SK-MEL-5 (cell line): ENCODE measurements around the gene MISP. TPM values are rescaled to one million over a fixed set of nuclear protein-coding genes. Genes with fewer than 3 reads are reported as not detected.
A peak's percentile ranks its signal among the peaks of the same experiment; 100 is the strongest.

Experiments
- DNase-seq: peaks from one replicate; pipeline ENCODE4 v3.0.0-alpha.2; 2016; ENCODE audit warnings: low read depth, low spot score
- in situ Hi-C: cut with HindIII; loops from 2 replicates; pipeline ENCODE4 v1.10.0; 2016; ENCODE audit warnings: low sequenced_read_pairs, high pct_unique_total_duplicates, low pct_unique_long_range_greater_than_20kb
- total RNA-seq: library from RNA; depleted of rRNA; stranded (reverse); fragments of >200 nt; shearing (Covaris generic); gene quantifications from 2 replicates; pipeline ENCODE4 v1.2.3, GENCODE V29; 2014

The MISP gene
- total RNA-seq, 1 experiment from 2014 or later: not detected

DNA sequence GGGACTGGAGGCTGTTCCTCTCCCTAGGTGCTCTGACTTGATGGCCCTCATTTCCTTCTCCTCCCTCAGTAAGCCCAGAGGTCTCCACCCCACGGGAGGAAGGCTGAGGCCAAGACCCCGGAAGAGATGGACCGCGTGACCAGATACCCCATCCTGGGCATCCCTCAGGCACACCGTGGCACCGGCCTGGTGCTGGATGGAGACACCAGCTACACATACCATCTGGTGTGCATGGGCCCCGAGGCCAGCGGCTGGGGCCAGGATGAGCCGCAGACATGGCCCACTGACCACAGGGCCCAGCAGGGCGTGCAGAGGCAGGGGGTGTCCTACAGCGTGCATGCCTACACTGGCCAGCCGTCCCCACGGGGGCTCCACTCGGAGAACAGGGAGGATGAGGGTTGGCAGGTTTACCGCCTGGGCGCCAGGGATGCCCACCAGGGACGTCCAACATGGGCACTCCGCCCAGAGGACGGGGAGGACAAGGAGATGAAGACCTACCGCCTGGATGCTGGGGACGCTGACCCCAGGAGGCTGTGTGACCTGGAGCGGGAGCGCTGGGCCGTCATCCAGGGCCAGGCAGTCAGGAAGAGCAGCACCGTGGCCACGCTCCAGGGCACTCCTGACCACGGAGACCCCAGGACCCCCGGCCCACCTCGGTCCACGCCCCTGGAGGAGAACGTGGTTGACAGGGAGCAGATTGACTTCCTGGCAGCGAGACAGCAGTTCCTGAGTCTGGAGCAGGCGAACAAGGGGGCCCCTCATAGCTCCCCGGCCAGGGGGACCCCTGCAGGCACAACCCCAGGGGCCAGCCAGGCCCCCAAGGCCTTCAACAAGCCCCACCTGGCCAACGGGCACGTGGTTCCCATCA lies 6.1 kb downstream of the MISP start:
- no peak for DNase-seq
- in situ Hi-C loops: no loop called here

DNA sequence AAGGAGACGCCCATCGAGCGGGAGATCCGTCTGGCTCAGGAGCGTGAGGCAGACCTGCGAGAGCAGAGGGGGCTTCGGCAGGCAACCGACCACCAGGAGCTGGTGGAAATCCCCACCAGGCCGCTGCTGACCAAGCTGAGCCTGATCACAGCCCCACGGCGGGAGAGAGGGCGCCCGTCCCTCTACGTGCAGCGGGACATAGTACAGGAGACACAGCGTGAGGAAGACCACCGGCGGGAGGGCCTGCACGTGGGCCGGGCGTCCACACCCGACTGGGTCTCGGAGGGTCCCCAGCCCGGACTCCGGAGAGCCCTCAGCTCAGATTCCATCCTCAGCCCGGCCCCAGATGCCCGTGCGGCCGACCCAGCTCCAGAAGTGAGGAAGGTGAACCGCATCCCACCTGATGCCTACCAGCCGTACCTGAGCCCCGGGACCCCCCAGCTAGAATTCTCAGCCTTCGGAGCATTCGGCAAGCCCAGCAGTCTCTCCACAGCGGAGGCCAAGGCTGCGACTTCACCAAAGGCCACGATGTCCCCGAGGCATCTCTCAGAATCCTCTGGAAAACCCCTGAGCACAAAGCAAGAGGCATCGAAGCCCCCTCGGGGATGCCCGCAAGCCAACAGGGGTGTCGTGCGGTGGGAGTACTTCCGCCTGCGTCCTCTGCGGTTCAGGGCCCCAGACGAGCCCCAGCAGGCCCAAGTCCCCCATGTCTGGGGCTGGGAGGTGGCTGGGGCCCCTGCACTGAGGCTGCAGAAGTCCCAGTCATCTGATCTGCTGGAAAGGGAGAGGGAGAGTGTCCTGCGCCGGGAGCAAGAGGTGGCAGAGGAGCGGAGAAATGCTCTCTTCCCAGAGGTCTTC lies 7.1 kb downstream of the MISP start:
- in situ Hi-C loops: no loop called here

DNA sequence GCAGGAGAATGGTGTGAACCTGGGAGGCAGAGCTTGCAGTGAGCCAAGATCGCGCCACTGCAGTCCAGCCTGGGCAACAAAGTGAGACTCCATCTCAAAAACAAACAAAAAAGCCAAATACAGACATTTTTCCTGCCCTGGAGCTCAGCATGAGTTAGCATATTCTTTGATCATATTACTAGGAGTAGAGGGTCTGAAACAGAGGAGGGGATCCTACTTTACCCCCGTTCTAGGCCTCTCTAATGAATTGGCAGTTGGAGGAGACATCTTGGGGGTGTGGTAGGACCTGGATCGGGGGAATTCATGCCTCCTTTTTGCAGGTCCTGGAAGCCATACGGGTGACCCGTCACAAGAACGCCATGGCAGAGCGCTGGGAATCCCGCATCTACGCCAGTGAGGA lies 12.3 kb downstream of the MISP start:
- in situ Hi-C loops: no loop called here
- no peak for DNase-seq

More for the DNA sequence above, 7.1 kb downstream of the MISP start:
- no peak for DNase-seq

GRCh38 chr19:763869-764268 lies 13.0 kb downstream of the MISP start:
- in situ Hi-C loops: no loop called here
- DNase-seq: no peak

- in situ Hi-C loops: no loop called here
- DNase-seq: no peak
Measured at GRCh38 chr19:764301-764700, 13.4 kb downstream of the MISP start.

GRCh38 chr19:765179-765738 lies 14.3 kb downstream of the MISP start:
- in situ Hi-C loops: no loop called here
- no peak for DNase-seq

GRCh38 chr19:768424-768823 lies 17.5 kb downstream of the MISP start:
- in situ Hi-C loops: no loop called here
- no peak for DNase-seq

GRCh38 chr19:769616-770015 lies 18.7 kb downstream of the MISP start:
- in situ Hi-C loops: no loop called here

GRCh38 chr19:771332-771785 lies 20.4 kb downstream of the MISP start:
- in situ Hi-C loops: no loop called here

More at GRCh38 chr19:769616-770015, 18.7 kb downstream of the MISP start:
- no peak for DNase-seq

GRCh38 chr19:772063-772462 lies 21.2 kb downstream of the MISP start:
- in situ Hi-C loops: no loop called here
- no peak for DNase-seq

More at GRCh38 chr19:771332-771785, 20.4 kb downstream of the MISP start:
- DNase-seq: peak; percentile 60

DNA sequence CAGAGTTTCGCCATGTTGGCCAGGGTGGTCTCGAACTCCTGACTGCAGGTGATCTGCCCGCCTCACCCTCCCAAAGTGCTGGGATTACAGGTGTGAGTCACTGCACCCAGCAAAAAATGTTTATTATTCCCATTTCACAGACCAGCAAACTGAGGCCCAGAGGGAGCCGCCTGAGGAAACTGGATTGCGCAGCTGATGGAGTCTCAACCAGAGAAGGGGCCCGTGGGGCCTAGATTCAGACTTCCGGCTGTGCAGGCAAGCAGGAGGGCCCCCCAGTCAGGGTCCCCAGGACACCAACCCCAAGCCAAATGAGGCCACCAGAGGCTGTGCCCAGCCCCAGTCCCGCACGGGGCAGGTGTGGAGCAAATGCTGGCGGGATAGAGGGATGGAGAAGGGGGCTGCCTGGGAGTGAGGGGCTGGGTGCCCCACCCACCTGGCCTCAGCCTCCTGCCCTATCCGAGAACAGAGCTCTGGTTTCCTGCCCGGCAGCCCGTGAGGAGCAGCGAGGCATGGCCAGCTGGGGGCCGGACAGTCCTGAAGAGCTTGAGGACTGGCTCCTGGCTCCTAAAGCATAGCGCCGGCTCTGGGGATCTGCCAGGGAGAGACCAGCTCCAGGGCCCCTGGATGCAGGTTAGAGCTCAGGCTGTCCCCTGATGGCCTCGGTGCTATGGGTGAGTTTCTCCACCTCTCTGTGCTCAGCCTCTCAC lies 22.0 kb downstream of the MISP start:
- in situ Hi-C loops: no loop called here

DNA sequence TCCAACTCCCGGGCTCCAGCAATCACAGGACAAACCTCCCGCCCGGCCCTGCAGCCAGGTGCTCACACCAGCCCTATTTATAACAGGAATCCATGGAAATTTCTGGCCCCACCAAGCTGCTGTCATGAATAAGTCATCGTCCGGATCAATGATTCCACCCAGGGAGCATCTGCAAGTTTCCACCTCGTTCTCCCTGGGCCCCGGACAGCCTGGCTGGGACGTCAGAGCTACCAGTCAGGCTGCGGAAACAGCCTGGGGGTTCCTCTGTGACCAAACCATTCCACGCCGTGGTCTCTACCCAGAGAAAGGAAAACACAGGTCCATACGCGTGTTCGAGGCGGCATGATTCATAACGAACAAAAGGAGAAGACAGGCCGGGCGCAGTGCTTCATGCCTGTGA lies 25.6 kb downstream of the MISP start:
- DNase-seq: no peak
- in situ Hi-C loops: no loop called here

More for the DNA sequence above, 22.0 kb downstream of the MISP start:
- no peak for DNase-seq

DNA sequence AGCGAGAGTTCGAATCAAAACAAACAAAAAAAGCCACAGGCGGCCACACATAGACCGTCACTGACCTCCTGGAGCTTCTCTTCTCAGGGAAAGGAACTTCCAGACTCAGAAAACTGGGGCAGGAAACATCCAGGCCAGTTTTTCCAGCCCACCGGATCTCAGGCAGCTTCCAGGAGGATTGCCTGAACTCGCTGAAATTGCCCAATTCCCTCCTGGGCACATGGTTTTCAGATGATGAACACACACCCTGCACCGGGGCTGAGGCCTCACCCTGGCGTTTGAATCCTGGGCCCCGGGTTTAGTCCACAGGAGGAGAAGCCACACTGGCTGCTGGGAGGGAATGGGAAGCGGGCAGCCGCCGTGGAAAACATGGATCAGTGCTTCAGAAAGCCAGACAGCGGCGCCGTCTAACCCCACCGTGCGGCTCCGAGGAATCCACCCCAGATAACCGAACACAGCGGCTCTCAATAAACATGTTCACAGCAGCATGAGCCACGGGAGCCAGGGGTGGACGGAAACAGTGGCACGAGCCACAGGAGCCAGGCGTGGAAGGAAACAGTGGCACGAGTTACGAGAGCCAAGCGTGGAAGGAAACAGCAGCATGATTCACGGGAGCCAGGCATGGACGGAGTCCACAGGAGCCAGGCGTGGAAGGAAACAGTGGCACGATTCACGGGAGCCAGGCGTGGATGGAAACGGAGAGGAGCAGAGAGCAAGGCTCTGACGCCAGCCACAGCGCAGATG lies 28.2 kb downstream of the MISP start:
- in situ Hi-C loops: no loop called here
- peak; percentile 59 for DNase-seq

- DNase-seq: no peak
- in situ Hi-C loops: no loop called here
Measured at GRCh38 chr19:780935-781334, 30.0 kb downstream of the MISP start.

DNA sequence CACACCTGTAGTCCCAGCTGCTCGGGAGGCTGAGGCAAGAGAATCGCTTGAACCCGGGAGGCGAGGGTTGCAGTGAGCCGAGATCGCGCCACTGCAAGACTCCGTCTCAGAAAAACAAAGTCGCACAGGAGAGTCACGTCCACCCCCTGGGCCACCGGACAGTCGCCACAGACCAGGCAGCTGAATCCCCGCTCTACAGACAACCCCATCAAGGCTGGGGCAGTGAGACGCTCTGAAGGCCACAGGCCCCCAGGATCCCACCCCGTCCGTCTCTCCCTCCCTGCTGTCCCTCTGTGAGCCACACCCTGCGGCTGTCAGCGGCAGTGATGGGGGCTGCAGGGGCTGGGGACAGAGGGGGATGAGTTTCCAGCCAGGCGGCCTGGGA lies 30.9 kb downstream of the MISP start:
- in situ Hi-C loops: no loop called here
- DNase-seq: no peak

- no peak for DNase-seq
- in situ Hi-C loops: no loop called here
Measured at GRCh38 chr19:782185-782877, 31.4 kb downstream of the MISP start.
